GM23338 (cell line): Measurements from ENCODE around the gene LRIG3. TPM values are rescaled to one million over a fixed set of nuclear protein-coding genes. Genes with fewer than 3 reads are reported as not detected.

Source experiments
- ATAC-seq: fragments of 200-7000 bp; cut with Tn5 transposase; 3 replicates; pipeline ENCODE4 v1.9.1; 2020
- DNase-seq: peaks from one replicate; pipeline ENCODE4 v3.0.0-alpha.2; 2015; ENCODE audit warnings: low spot score
- H2AFZ ChIP-seq: fragments of 200-600 bp; sonication (generic); 2 replicates; pipeline ENCODE4 v1.8.0; 2016; ENCODE audit warnings: antibody characterized with exemption, mild to moderate bottlenecking, moderate library complexity
- H3F3A ChIP-seq: fragments of 200-600 bp; sonication (generic); replicated peaks from 2 replicates; pipeline ENCODE4 v1.8.0; 2017; ENCODE audit warnings: antibody characterized with exemption, mixed run types, low read depth
- H3K27ac ChIP-seq: fragments of 200-600 bp; sonication (generic); 2 replicates; pipeline ENCODE4 v1.6.1; 2016; ENCODE audit warnings: low read depth
- H3K27me3 ChIP-seq: fragments of 200-600 bp; sonication (generic); 2 replicates; pipeline ENCODE4 v1.8.0; 2016; ENCODE audit warnings: mild to moderate bottlenecking, mixed run types, moderate library complexity; ENCODE audit not compliant: insufficient read depth
- H3K36me3 ChIP-seq: fragments of 200-600 bp; sonication (generic); 2 replicates; pipeline ENCODE4 v1.8.0; 2016; ENCODE audit warnings: mild to moderate bottlenecking; ENCODE audit not compliant: insufficient read depth
- H3K4me1 ChIP-seq: fragments of 200-600 bp; sonication (generic); 2 replicates; pipeline ENCODE4 v1.8.0; 2016; ENCODE audit warnings: mild to moderate bottlenecking, moderate library complexity; ENCODE audit not compliant: insufficient read depth
- H3K4me2 ChIP-seq: fragments of 200-600 bp; sonication (generic); 2 replicates; pipeline ENCODE4 v1.7.1; 2017; ENCODE audit warnings: mixed run types
- H3K4me3 ChIP-seq: fragments of 200-600 bp; sonication (generic); 2 replicates; pipeline ENCODE4 v1.6.1; 2016; ENCODE audit warnings: mixed run types
- H3K79me2 ChIP-seq: fragments of 200-600 bp; sonication (generic); replicated peaks from 2 replicates; pipeline ENCODE4 v1.8.0; 2017; ENCODE audit warnings: mild to moderate bottlenecking; ENCODE audit not compliant: insufficient read depth
- H3K9me2 ChIP-seq: fragments of 200-600 bp; sonication (generic); 2 replicates; pipeline ENCODE4 v1.8.0; 2017; ENCODE audit not compliant: insufficient read depth
- H4K20me1 ChIP-seq: fragments of 200-600 bp; sonication (generic); replicated peaks from 2 replicates; pipeline ENCODE4 v1.8.0; 2017; ENCODE audit warnings: mild to moderate bottlenecking; ENCODE audit not compliant: insufficient read depth
- H3K27ac Mint-ChIP-seq: 2 replicates; pipeline ENCODE4 v1.8.0; 2020; ENCODE audit warnings: inconsistent platforms, mild to moderate bottlenecking, moderate library complexity, mixed read lengths
- H3K27me3 Mint-ChIP-seq: 3 replicates; pipeline ENCODE4 v1.8.0; 2022; ENCODE audit warnings: low read depth, mild to moderate bottlenecking, moderate library complexity, mixed read lengths, inconsistent platforms; ENCODE audit not compliant: insufficient read depth, poor library complexity
- H3K36me3 Mint-ChIP-seq: 3 replicates; pipeline ENCODE4 v1.8.0; 2021; ENCODE audit warnings: low read depth, mild to moderate bottlenecking, inconsistent platforms, moderate library complexity, mixed read lengths
- H3K4me1 Mint-ChIP-seq: 3 replicates; pipeline ENCODE4 v1.8.0; 2020; ENCODE audit warnings: mild to moderate bottlenecking, inconsistent platforms, mixed read lengths
- H3K4me3 Mint-ChIP-seq: 3 replicates; pipeline ENCODE4 v1.8.0; 2021; ENCODE audit warnings: moderate library complexity, mild to moderate bottlenecking, inconsistent platforms, mixed read lengths
- H3K9me3 Mint-ChIP-seq: 3 replicates; pipeline ENCODE4 v1.8.0; 2020; ENCODE audit warnings: moderate library complexity, mild to moderate bottlenecking, inconsistent platforms, mixed read lengths
- CREB1 ChIP-seq: fragments of 250-450 bp; sonication (Bioruptor Pico); IDR thresholded peaks from 2 replicates; pipeline ENCODE4 v1.5.0; 2020; ENCODE audit warnings: low read depth, mild to moderate bottlenecking, moderate library complexity
- EZH2 ChIP-seq: fragments of 200-600 bp; sonication (generic); IDR thresholded peaks from one replicate; pipeline ENCODE4 v1.8.0; 2017; ENCODE audit warnings: antibody characterized with exemption, mild to moderate bottlenecking, low read depth; ENCODE audit not compliant: unreplicated experiment
- EZH2phosphoT487 ChIP-seq: fragments of 200-600 bp; sonication (generic); IDR thresholded peaks from one replicate; pipeline ENCODE4 v1.8.1; 2018; ENCODE audit warnings: antibody characterized with exemption; ENCODE audit not compliant: unreplicated experiment
- JUNB ChIP-seq: IDR thresholded peaks from one replicate; pipeline ENCODE4 v1.6.1; 2016; ENCODE audit warnings: antibody characterized with exemption; ENCODE audit not compliant: unreplicated experiment
- NANOG ChIP-seq: IDR thresholded peaks from 2 replicates; pipeline ENCODE4 v1.6.1; 2016; ENCODE audit warnings: antibody characterized with exemption, borderline replicate concordance
- POLR2AphosphoS5 ChIP-seq: IDR thresholded peaks from 2 replicates; pipeline ENCODE4 v1.6.1; 2016; ENCODE audit warnings: antibody characterized with exemption, low read depth
- STAT1 ChIP-seq: IDR thresholded peaks from one replicate; pipeline ENCODE4 v1.6.1; 2016; ENCODE audit warnings: antibody characterized with exemption; ENCODE audit not compliant: unreplicated experiment
- ZNF114 ChIP-seq: fragments of 250-450 bp; sonication (Bioruptor Pico); IDR thresholded peaks from 2 replicates; pipeline ENCODE4 v1.5.0; 2020; ENCODE audit warnings: mild to moderate bottlenecking, moderate library complexity
- ZNF331 ChIP-seq: fragments of 250-450 bp; sonication (Bioruptor Pico); IDR thresholded peaks from 2 replicates; pipeline ENCODE4 v1.5.0; 2020; ENCODE audit warnings: low read depth, mild to moderate bottlenecking, moderate library complexity
- polyA plus RNA-seq: library from polyadenylated mRNA; unstranded; fragments of >200 nt; fragmentation: Nextera tagmentation; extraction: Ambion mirVana; gene quantifications from 2 replicates; pipeline ENCODE4 v1.2.1, GENCODE V29; 2016
- total RNA-seq: library from RNA; depleted of rRNA; stranded (reverse); fragments of >200 nt; shearing (Covaris generic); gene quantifications from 2 replicates; pipeline ENCODE4 v1.2.3, GENCODE V29; 2014
- TF ChIP-seq, protein P1 (sequence below), 2 experiments: fragments of 200-600 bp in 1 of 2; sonication (generic) in 1 of 2; conservative IDR thresholded peaks; 2 replicates each; pipeline versions ENCODE4 v1.5.1 to v1.6.1; 2016 to 2017; ENCODE audit warnings: antibody characterized with exemption in 2 of 2, low read depth in 2 of 2, mild to moderate bottlenecking in 2 of 2, moderate library complexity in 1 of 2
- TF ChIP-seq, protein P2 (sequence below): IDR thresholded peaks from 2 replicates; pipeline ENCODE4 v1.6.1; 2016; ENCODE audit warnings: antibody characterized with exemption
- TF ChIP-seq, protein P3 (sequence below): fragments of 250-450 bp; sonication (Bioruptor Pico); IDR thresholded peaks from 2 replicates; pipeline ENCODE4 v1.5.0; 2020; ENCODE audit warnings: mild to moderate bottlenecking, moderate library complexity
- TF ChIP-seq, protein P4 (sequence below): IDR thresholded peaks from one replicate; pipeline ENCODE4 v1.6.1; 2018; ENCODE audit warnings: antibody characterized with exemption; ENCODE audit not compliant: unreplicated experiment

LRIG3 gene
- total and polyA plus RNA-seq, 2 experiments from 2014 or later = 1.6 to 7.5 TPM

DNA sequence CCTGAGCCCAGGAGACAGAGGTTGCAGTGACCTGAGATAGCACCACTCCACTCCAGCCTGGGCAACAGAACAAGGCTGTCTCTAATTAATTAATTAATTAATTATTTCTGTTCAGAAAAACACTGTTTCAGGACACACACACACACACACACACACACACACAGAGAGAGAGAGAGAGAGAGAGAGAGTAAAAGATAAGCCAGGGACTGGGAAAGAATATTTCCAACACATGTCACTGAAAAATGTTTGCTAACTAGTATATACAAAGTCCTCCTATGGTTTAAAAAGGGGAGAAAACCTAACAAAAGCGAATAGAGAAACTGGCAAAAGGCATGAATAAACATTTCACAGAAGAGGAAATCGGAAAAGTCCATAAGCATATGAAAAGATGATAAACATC is 18.1 kb upstream of the LRIG3 start:
- ATAC-seq (no peak), DNase-seq (no peak)
- Histone ChIP-seq H3K4me2 (no peak overlapping the region), H3K4me1 (no peaks in the 10 kb centered on the region), H3K36me3 (no peaks in the 10 kb centered on the region), H3K79me2 (no peaks in the 10 kb centered on the region), H3F3A (no peaks in the 10 kb centered on the region), H4K20me1 (no peaks in the 10 kb centered on the region), H3K27ac (no peak overlapping the region), H3K9me2 (no peaks in the 10 kb centered on the region), H3K4me3 (no peak overlapping the region), H2AFZ (no peak overlapping the region), H3K27me3 (no peaks in the 10 kb centered on the region)
- H3K4me1 Mint-ChIP-seq = peaks cover under 1% of the 10 kb centered on the region; the same call in 1 of the 3 replicates
- no peak overlapping the region for H3K4me3 Mint-ChIP-seq
- no peaks in the 10 kb centered on the region for H3K27me3 Mint-ChIP-seq
- H3K27ac Mint-ChIP-seq = no peak overlapping the region
- H3K9me3 Mint-ChIP-seq = no peaks in the 10 kb centered on the region
- TF ChIP-seq, protein P1, sequence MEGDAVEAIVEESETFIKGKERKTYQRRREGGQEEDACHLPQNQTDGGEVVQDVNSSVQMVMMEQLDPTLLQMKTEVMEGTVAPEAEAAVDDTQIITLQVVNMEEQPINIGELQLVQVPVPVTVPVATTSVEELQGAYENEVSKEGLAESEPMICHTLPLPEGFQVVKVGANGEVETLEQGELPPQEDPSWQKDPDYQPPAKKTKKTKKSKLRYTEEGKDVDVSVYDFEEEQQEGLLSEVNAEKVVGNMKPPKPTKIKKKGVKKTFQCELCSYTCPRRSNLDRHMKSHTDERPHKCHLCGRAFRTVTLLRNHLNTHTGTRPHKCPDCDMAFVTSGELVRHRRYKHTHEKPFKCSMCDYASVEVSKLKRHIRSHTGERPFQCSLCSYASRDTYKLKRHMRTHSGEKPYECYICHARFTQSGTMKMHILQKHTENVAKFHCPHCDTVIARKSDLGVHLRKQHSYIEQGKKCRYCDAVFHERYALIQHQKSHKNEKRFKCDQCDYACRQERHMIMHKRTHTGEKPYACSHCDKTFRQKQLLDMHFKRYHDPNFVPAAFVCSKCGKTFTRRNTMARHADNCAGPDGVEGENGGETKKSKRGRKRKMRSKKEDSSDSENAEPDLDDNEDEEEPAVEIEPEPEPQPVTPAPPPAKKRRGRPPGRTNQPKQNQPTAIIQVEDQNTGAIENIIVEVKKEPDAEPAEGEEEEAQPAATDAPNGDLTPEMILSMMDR (conservative IDR thresholded peaks at IDR 0.05; ENCODE audit: low read depth in 2 of 2) = no peak
- no peak for TF ChIP-seq EZH2phosphoT487
- no peak for TF ChIP-seq POLR2AphosphoS5
- no peak for TF ChIP-seq NANOG
- TF ChIP-seq, protein P2, sequence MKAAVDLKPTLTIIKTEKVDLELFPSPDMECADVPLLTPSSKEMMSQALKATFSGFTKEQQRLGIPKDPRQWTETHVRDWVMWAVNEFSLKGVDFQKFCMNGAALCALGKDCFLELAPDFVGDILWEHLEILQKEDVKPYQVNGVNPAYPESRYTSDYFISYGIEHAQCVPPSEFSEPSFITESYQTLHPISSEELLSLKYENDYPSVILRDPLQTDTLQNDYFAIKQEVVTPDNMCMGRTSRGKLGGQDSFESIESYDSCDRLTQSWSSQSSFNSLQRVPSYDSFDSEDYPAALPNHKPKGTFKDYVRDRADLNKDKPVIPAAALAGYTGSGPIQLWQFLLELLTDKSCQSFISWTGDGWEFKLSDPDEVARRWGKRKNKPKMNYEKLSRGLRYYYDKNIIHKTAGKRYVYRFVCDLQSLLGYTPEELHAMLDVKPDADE = no peak
- no peak for TF ChIP-seq JUNB
- no peak for TF ChIP-seq EZH2
- TF ChIP-seq CREB1 = no peak
- no peak for TF ChIP-seq ZNF331
- no peak for TF ChIP-seq STAT1
- TF ChIP-seq ZNF114 = no peak
- TF ChIP-seq, protein P3, sequence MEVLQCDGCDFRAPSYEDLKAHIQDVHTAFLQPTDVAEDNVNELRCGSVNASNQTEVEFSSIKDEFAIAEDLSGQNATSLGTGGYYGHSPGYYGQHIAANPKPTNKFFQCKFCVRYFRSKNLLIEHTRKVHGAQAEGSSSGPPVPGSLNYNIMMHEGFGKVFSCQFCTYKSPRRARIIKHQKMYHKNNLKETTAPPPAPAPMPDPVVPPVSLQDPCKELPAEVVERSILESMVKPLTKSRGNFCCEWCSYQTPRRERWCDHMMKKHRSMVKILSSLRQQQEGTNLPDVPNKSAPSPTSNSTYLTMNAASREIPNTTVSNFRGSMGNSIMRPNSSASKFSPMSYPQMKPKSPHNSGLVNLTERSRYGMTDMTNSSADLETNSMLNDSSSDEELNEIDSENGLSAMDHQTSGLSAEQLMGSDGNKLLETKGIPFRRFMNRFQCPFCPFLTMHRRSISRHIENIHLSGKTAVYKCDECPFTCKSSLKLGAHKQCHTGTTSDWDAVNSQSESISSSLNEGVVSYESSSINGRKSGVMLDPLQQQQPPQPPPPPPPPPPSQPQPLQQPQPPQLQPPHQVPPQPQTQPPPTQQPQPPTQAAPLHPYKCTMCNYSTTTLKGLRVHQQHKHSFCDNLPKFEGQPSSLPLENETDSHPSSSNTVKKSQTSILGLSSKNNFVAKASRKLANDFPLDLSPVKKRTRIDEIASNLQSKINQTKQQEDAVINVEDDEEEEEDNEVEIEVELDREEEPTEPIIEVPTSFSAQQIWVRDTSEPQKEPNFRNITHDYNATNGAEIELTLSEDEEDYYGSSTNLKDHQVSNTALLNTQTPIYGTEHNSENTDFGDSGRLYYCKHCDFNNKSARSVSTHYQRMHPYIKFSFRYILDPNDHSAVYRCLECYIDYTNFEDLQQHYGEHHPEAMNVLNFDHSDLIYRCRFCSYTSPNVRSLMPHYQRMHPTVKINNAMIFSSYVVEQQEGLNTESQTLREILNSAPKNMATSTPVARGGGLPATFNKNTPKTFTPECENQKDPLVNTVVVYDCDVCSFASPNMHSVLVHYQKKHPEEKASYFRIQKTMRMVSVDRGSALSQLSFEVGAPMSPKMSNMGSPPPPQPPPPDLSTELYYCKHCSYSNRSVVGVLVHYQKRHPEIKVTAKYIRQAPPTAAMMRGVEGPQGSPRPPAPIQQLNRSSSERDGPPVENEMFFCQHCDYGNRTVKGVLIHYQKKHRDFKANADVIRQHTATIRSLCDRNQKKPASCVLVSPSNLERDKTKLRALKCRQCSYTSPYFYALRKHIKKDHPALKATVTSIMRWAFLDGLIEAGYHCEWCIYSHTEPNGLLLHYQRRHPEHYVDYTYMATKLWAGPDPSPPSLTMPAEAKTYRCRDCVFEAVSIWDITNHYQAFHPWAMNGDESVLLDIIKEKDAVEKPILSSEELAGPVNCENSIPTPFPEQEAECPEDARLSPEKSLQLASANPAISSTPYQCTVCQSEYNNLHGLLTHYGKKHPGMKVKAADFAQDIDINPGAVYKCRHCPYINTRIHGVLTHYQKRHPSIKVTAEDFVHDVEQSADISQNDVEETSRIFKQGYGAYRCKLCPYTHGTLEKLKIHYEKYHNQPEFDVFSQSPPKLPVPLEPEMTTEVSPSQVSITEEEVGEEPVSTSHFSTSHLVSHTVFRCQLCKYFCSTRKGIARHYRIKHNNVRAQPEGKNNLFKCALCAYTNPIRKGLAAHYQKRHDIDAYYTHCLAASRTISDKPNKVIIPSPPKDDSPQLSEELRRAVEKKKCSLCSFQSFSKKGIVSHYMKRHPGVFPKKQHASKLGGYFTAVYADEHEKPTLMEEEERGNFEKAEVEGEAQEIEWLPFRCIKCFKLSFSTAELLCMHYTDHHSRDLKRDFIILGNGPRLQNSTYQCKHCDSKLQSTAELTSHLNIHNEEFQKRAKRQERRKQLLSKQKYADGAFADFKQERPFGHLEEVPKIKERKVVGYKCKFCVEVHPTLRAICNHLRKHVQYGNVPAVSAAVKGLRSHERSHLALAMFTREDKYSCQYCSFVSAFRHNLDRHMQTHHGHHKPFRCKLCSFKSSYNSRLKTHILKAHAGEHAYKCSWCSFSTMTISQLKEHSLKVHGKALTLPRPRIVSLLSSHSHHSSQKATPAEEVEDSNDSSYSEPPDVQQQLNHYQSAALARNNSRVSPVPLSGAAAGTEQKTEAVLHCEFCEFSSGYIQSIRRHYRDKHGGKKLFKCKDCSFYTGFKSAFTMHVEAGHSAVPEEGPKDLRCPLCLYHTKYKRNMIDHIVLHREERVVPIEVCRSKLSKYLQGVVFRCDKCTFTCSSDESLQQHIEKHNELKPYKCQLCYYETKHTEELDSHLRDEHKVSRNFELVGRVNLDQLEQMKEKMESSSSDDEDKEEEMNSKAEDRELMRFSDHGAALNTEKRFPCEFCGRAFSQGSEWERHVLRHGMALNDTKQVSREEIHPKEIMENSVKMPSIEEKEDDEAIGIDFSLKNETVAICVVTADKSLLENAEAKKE (CRISPR knock-in tag) = no peak
- TF ChIP-seq, protein P4, sequence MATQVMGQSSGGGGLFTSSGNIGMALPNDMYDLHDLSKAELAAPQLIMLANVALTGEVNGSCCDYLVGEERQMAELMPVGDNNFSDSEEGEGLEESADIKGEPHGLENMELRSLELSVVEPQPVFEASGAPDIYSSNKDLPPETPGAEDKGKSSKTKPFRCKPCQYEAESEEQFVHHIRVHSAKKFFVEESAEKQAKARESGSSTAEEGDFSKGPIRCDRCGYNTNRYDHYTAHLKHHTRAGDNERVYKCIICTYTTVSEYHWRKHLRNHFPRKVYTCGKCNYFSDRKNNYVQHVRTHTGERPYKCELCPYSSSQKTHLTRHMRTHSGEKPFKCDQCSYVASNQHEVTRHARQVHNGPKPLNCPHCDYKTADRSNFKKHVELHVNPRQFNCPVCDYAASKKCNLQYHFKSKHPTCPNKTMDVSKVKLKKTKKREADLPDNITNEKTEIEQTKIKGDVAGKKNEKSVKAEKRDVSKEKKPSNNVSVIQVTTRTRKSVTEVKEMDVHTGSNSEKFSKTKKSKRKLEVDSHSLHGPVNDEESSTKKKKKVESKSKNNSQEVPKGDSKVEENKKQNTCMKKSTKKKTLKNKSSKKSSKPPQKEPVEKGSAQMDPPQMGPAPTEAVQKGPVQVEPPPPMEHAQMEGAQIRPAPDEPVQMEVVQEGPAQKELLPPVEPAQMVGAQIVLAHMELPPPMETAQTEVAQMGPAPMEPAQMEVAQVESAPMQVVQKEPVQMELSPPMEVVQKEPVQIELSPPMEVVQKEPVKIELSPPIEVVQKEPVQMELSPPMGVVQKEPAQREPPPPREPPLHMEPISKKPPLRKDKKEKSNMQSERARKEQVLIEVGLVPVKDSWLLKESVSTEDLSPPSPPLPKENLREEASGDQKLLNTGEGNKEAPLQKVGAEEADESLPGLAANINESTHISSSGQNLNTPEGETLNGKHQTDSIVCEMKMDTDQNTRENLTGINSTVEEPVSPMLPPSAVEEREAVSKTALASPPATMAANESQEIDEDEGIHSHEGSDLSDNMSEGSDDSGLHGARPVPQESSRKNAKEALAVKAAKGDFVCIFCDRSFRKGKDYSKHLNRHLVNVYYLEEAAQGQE = no peak
- no peaks in the 10 kb centered on the region for H3K36me3 Mint-ChIP-seq
